ENCODE data around the gene CIAPIN1. TPM values are rescaled to one million over a fixed set of nuclear protein-coding genes. Genes with fewer than 3 reads are reported as not detected.

CIAPIN1 gene
- total RNA-seq, 1 experiment from 2014 or later: 68.5 TPM

- no peak for TF ChIP-seq REST (IDR thresholded peaks at IDR 0.05; ENCODE audit: low read depth)
These were observed 40.3 kb downstream of the CIAPIN1 start (continued) for GRCh38 chr16:57406881-57407280.

DNA sequence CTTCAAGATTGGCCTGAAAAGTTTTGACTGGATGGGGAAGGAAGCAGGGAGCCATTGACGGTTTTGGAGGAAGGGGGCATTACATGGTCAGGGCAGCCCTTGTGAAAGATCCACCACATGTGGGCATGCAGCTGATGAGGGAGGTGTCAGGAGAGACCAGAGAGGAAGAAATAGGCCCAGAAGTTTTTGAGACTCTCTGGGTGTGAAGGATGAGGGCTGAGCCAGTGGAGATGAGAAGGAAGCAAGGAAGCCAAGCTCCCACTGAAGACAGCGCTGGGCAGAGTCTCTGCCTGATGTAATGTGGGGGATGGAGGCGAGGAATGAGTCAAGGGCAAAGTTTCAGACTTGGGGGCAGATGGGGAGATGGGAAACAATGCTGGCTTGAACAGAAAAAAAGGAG, 42.1 kb downstream of the CIAPIN1 start:
- H2AFZ ChIP-seq (ENCODE audit: low read depth, low read length, poor library complexity, severe bottlenecking): no peak overlapping the region
- H3K79me2 ChIP-seq (ENCODE audit: insufficient read depth, low read length): no peaks in the 10 kb centered on the region
- ATAC-seq (no peak), DNase-seq (ENCODE audit: low read depth, low spot score) (no peak)
- H3K9me2 ChIP-seq (ENCODE audit: insufficient read depth): no peaks in the 10 kb centered on the region
- ChIA-PET CTCF (interaction anchor here (2.0 kb wide), 1 partner anchor 12 kb away, joined by 7 read pairs; no protein-coding TSS in a partner anchor), RAD21 (ENCODE audit: low non-redundant PET in 1 of 2, low total read pairs in 2 of 2, uncharacterized antibody in 2 of 2, unreplicated experiment in 2 of 2) (no interaction called here), POLR2A (no interaction called here)
- no peaks in the 10 kb centered on the region for H3K9me3 ChIP-seq (ENCODE audit: control insufficient read depth in 1 of 2, insufficient read depth in 1 of 2, low read depth in 1 of 2, low read length in 2 of 2)
- TF ChIP-seq EZH2 (IDR thresholded peaks at IDR 0.05): no peak
- TF ChIP-seq EGR1 (IDR thresholded peaks at IDR 0.05; ENCODE audit: low read depth): no peak
- no peak for TF ChIP-seq CEBPB (IDR thresholded peaks at IDR 0.05; ENCODE audit: low read depth)
- no peak for TF ChIP-seq POLR2A (IDR thresholded peaks at IDR 0.05; ENCODE audit: borderline replicate concordance, extremely low read depth, insufficient read depth, insufficient read length)
- TF ChIP-seq YY1 (IDR thresholded peaks at IDR 0.05; ENCODE audit: extremely low read depth, insufficient replicate concordance, low read depth, low read length): no peak
- TF ChIP-seq CBX3 (IDR thresholded peaks at IDR 0.05; ENCODE audit: low read depth): no peak
- no peak for TF ChIP-seq ZFX (IDR thresholded peaks at IDR 0.05)
- no peak for TF ChIP-seq FOSL1 (IDR thresholded peaks at IDR 0.05; ENCODE audit: low read depth)
- TF ChIP-seq, protein P1, sequence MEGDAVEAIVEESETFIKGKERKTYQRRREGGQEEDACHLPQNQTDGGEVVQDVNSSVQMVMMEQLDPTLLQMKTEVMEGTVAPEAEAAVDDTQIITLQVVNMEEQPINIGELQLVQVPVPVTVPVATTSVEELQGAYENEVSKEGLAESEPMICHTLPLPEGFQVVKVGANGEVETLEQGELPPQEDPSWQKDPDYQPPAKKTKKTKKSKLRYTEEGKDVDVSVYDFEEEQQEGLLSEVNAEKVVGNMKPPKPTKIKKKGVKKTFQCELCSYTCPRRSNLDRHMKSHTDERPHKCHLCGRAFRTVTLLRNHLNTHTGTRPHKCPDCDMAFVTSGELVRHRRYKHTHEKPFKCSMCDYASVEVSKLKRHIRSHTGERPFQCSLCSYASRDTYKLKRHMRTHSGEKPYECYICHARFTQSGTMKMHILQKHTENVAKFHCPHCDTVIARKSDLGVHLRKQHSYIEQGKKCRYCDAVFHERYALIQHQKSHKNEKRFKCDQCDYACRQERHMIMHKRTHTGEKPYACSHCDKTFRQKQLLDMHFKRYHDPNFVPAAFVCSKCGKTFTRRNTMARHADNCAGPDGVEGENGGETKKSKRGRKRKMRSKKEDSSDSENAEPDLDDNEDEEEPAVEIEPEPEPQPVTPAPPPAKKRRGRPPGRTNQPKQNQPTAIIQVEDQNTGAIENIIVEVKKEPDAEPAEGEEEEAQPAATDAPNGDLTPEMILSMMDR (IDR thresholded peaks at IDR 0.05 in 2 of 3, conservative IDR thresholded peaks at IDR 0.05 in 1 of 3; ENCODE audit: borderline replicate concordance in 1 of 3, insufficient read depth in 1 of 3, low read depth in 2 of 3, low read length in 2 of 3): no peak
- TF ChIP-seq, protein P2, sequence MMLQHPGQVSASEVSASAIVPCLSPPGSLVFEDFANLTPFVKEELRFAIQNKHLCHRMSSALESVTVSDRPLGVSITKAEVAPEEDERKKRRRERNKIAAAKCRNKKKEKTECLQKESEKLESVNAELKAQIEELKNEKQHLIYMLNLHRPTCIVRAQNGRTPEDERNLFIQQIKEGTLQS (IDR thresholded peaks at IDR 0.05): no peak
- TF ChIP-seq EZH2phosphoT487 (IDR thresholded peaks at IDR 0.05; ENCODE audit: borderline replicate concordance): no peak
- no peak overlapping the region for H3K27ac ChIP-seq (ENCODE audit: low read depth, low read length)
- H3K9ac ChIP-seq (ENCODE audit: low read length): no peak overlapping the region
- H3K4me2 ChIP-seq (ENCODE audit: low read length): no peak overlapping the region
- H3K4me3 ChIP-seq (replicated peaks in 1 of 2; ENCODE audit: low read depth in 1 of 2, low read length in 2 of 2): no peak overlapping the region
- no peaks in the 10 kb centered on the region for H4K20me1 ChIP-seq (ENCODE audit: insufficient read depth)
- H3K27me3 ChIP-seq (ENCODE audit: insufficient read depth, low read length): peaks cover 16% of the 10 kb centered on the region; the same call in 1 of the 2 replicates
- H3K4me1 ChIP-seq (ENCODE audit: control insufficient read depth in 1 of 2, insufficient read depth in 2 of 2, low read length in 2 of 2): no peaks in the 10 kb centered on the region
- intact Hi-C loops (cut with micrococcal nuclease): no loop called here
- no peaks in the 10 kb centered on the region for H3K36me3 ChIP-seq (ENCODE audit: control insufficient read depth in 1 of 2, insufficient read depth in 2 of 2, low read length in 2 of 2)
- no TSS peak for BruUV-seq (replicated peaks)
